ENCODE data around the gene SND1.

SND1 gene

GRCh38 chr7:127905491-127906330 lies 253.7 kb downstream of the SND1 start:
- H3K4me3 ChIP-seq: no peak overlapping the region
- no peak for DNase-seq (ENCODE audit: low spot score)
- H3K27ac ChIP-seq: no peak overlapping the region
- TF ChIP-seq CTCF (IDR thresholded peaks at IDR 0.05): no peak

- no peak overlapping the region for H3K27ac ChIP-seq
- no peak for DNase-seq (ENCODE audit: low spot score)
- TF ChIP-seq CTCF (IDR thresholded peaks at IDR 0.05): no peak
- H3K4me3 ChIP-seq: no peak overlapping the region
These were observed 255.4 kb downstream of the SND1 start for GRCh38 chr7:127907110-127908040.

GRCh38 chr7:127908430-127909258 lies 256.6 kb downstream of the SND1 start:
- Histone ChIP-seq H3K4me3 (no peak overlapping the region), H3K27ac (no peak overlapping the region)
- no peak for TF ChIP-seq CTCF (IDR thresholded peaks at IDR 0.05)
- DNase-seq (ENCODE audit: low spot score): no peak

- no peak for DNase-seq (ENCODE audit: low spot score)
- Histone ChIP-seq H3K4me3 (no peak overlapping the region), H3K27ac (no peak overlapping the region)
- no peak for TF ChIP-seq CTCF (IDR thresholded peaks at IDR 0.05)
These were observed 257.6 kb downstream of the SND1 start for GRCh38 chr7:127909424-127910152.

GRCh38 chr7:127910670-127911069 lies 258.7 kb downstream of the SND1 start:
- H3K27ac ChIP-seq: no peak overlapping the region
- no peak for TF ChIP-seq CTCF (IDR thresholded peaks at IDR 0.05)
- DNase-seq (ENCODE audit: low spot score): no peak
- no peak overlapping the region for H3K4me3 ChIP-seq

GRCh38 chr7:127911968-127912511 lies 260.0 kb downstream of the SND1 start:
- Histone ChIP-seq H3K4me3 (no peak overlapping the region), H3K27ac (no peak overlapping the region)
- TF ChIP-seq CTCF (IDR thresholded peaks at IDR 0.05): no peak
- no peak for DNase-seq (ENCODE audit: low spot score)
